H1 (cell line): ENCODE measurements around the gene FBLN5. TPM values are rescaled to one million over a fixed set of nuclear protein-coding genes. Genes with fewer than 3 reads are reported as not detected.

Experiments used
- ASH2L ChIP-seq: fragments of 200-600, 300-600 bp; sonication (generic); IDR thresholded peaks from one replicate; pipeline ENCODE4 v1.7.1; 2017; ENCODE audit warnings: low read length
- CBX8 ChIP-seq: fragments of 300-800, 300-1000 bp; sonication (generic); IDR thresholded peaks from 2 replicates; pipeline ENCODE4 v1.7.1; 2016; ENCODE audit warnings: low read depth, low read length, borderline replicate concordance
- CHD7 ChIP-seq: fragments of 300-600 bp; sonication (generic); IDR thresholded peaks from 2 replicates; pipeline ENCODE4 v1.7.1; 2012; ENCODE audit warnings: low read length, moderate library complexity, mild to moderate bottlenecking, inconsistent platforms; ENCODE audit not compliant: insufficient replicate concordance
- E2F6 ChIP-seq: IDR thresholded peaks from 2 replicates; pipeline ENCODE4 v1.6.1; 2012; ENCODE audit warnings: inconsistent platforms
- EGR1 ChIP-seq: IDR thresholded peaks from 2 replicates; pipeline ENCODE4 v1.6.1; 2011; ENCODE audit warnings: low read depth, low read length, borderline replicate concordance
- POLR2AphosphoS5 ChIP-seq: IDR thresholded peaks from 2 replicates; pipeline ENCODE4 v1.6.1; 2011; ENCODE audit warnings: low read depth, low read length
- TCF12 ChIP-seq: IDR thresholded peaks from 2 replicates; pipeline ENCODE4 v1.6.1; 2011; ENCODE audit warnings: low read depth, mild to moderate bottlenecking, low read length
- polyA plus RNA-seq, 7 experiments: library from polyadenylated mRNA; depleted of rRNA in 3 of 7; stranded (reverse) in 5 of 7; unstranded in 2 of 7; fragments of >200 nt in 5 of 7; fragments of 200-250 nt in 2 of 7; gene quantifications; 1 replicate in 5 of 7; 2 replicates in 1 of 7; 4 replicates in 1 of 7; pipeline versions ENCODE4 v1.2.1 to v1.2.3, GENCODE V29; 2011 to 2013; ENCODE audit warnings: missing spikeins in 2 of 7, mixed read lengths in 2 of 7
- total RNA-seq: library from RNA; stranded (reverse); fragmentation: NEBNext Ultra II Directional; extraction: Animal tissue kit (Norgen Biotek cat#: 25700); gene quantifications from 2 replicates; pipeline ENCODE4 v1.2.1, GENCODE V29; 2021

The FBLN5 gene
- total and polyA plus RNA-seq, 2 of the 8 experiments (the other 6 are each of a cell fraction or from before 2014, with no cell fraction given) = 0.88 to 3.5 TPM

- no peak for TF ChIP-seq CHD7
- no peak for TF ChIP-seq EGR1
- no peak for TF ChIP-seq CBX8
- TF ChIP-seq POLR2AphosphoS5 = no peak
- TF ChIP-seq E2F6 = no peak
- TF ChIP-seq ASH2L = no peak
- TF ChIP-seq TCF12 = no peak
Measured at GRCh38 chr14:91971188-91971778, 23.8 kb upstream of the FBLN5 start (continued).
